GM18951 (cell line): ENCODE results near the gene SLC39A7.

Experiments
- POLR2A ChIP-seq: IDR thresholded peaks from 4 replicates; pipeline ENCODE4 v1.6.1; 2011; ENCODE audit warnings: mild to moderate bottlenecking; ENCODE audit not compliant: insufficient read length, insufficient read depth; ENCODE audit errors: extremely low read depth
- in situ Hi-C: fragments of 300-500 bp; cut with MboI; formaldehyde crosslinking; loops from one replicate; pipeline ENCODE4 v1.12.0; 2022; ENCODE audit warnings: low sequenced_read_pairs, mixed read lengths, inconsistent platforms; ENCODE audit not compliant: unreplicated experiment

Gene SLC39A7

GRCh38 chr6:33165581-33166258, 34.9 kb upstream of the SLC39A7 start:
- TF ChIP-seq POLR2A = no peak
- in situ Hi-C loops = no loop called here

- no peak for TF ChIP-seq POLR2A
- in situ Hi-C loops = no loop called here
These were observed 34.3 kb upstream of the SLC39A7 start for GRCh38 chr6:33166363-33166762.

- in situ Hi-C loops = no loop called here
- TF ChIP-seq POLR2A = no peak
These were observed 33.9 kb upstream of the SLC39A7 start for GRCh38 chr6:33166811-33167210.

GRCh38 chr6:33167374-33168283, 33.0 kb upstream of the SLC39A7 start:
- no peak for TF ChIP-seq POLR2A
- in situ Hi-C loops = no loop called here

- in situ Hi-C loops = no loop called here
- no peak for TF ChIP-seq POLR2A
These were observed 32.4 kb upstream of the SLC39A7 start for GRCh38 chr6:33168284-33168601.

GRCh38 chr6:33168639-33169038, 32.0 kb upstream of the SLC39A7 start:
- in situ Hi-C loops = no loop called here
- TF ChIP-seq POLR2A = no peak

- TF ChIP-seq POLR2A = no peak
- in situ Hi-C loops = no loop called here
These were observed 31.1 kb upstream of the SLC39A7 start for GRCh38 chr6:33169291-33170175.

- in situ Hi-C loops = no loop called here
These were observed 30.3 kb upstream of the SLC39A7 start for GRCh38 chr6:33170176-33171015.

GRCh38 chr6:33171016-33171879, 29.4 kb upstream of the SLC39A7 start:
- in situ Hi-C loops = no loop called here
- no peak for TF ChIP-seq POLR2A

More at GRCh38 chr6:33170176-33171015, 30.3 kb upstream of the SLC39A7 start:
- no peak for TF ChIP-seq POLR2A

- in situ Hi-C loops = no loop called here
- TF ChIP-seq POLR2A = no peak
These were observed 28.6 kb upstream of the SLC39A7 start for GRCh38 chr6:33171880-33172687.
